CD4-positive, CD25-positive, alpha-beta regulatory T cell (primary cell): Measurements from ENCODE around the gene ZBTB25. TPM values are rescaled to one million over a fixed set of nuclear protein-coding genes. Genes with fewer than 3 reads are reported as not detected.
A peak's percentile ranks its signal among the peaks of the same experiment; 100 is the strongest.

Experiments
- ATAC-seq, 2 donors: fragments of 150-1000 bp; cut with Tn5 transposase; one replicate each; pipeline ENCODE4 v1.10.0; 2021; ENCODE audit warnings: low read depth in 2 of 2, moderate number of reproducible peaks in 2 of 2, moderate library complexity in 1 of 2
- DNase-seq, 3 donors: peaks; one replicate each; pipeline versions ENCODE4 v3.0.0 to v3.0.0-alpha.2; 2012 to 2022; ENCODE audit warnings: mixed read lengths in 1 of 3
- H3K27ac ChIP-seq: one replicate; pipeline ENCODE4 v1.7.0; 2013; ENCODE audit warnings: mild to moderate bottlenecking, low read length; ENCODE audit not compliant: insufficient read depth, poor library complexity, severe bottlenecking
- H3K27me3 ChIP-seq: one replicate; pipeline ENCODE4 v1.7.0; 2013; ENCODE audit warnings: low read length; ENCODE audit not compliant: control insufficient read depth, insufficient read depth
- H3K36me3 ChIP-seq: one replicate; pipeline ENCODE4 v1.7.0; 2013; ENCODE audit warnings: mild to moderate bottlenecking, low read length, moderate library complexity; ENCODE audit not compliant: control insufficient read depth, insufficient read depth
- H3K4me1 ChIP-seq: 2 replicates; pipeline ENCODE4 v1.7.0; 2013; ENCODE audit warnings: mild to moderate bottlenecking, low read length; ENCODE audit not compliant: insufficient read depth, control insufficient read depth, poor library complexity, severe bottlenecking
- H3K4me3 ChIP-seq: one replicate; pipeline ENCODE4 v1.7.0; 2013; ENCODE audit warnings: low read depth, mild to moderate bottlenecking, low read length, moderate library complexity
- H3K9me3 ChIP-seq, 2 experiments: 1 replicate in 1 of 2; 2 replicates in 1 of 2; pipeline ENCODE4 v1.7.0; 2013; ENCODE audit warnings: low read length in 2 of 2, mild to moderate bottlenecking in 1 of 2, moderate library complexity in 1 of 2; ENCODE audit not compliant: control insufficient read depth in 2 of 2
- H3K27ac Mint-ChIP-seq, 3 donors: one replicate each; pipeline ENCODE4 v1.8.0; 2020 to 2022; ENCODE audit warnings: mild to moderate bottlenecking in 3 of 3, mixed read lengths in 3 of 3, moderate library complexity in 2 of 3
- H3K27me3 Mint-ChIP-seq: one replicate; pipeline ENCODE4 v1.8.0; 2022; ENCODE audit warnings: mild to moderate bottlenecking, mixed read lengths
- H3K36me3 Mint-ChIP-seq: one replicate; pipeline ENCODE4 v1.8.0; 2020; ENCODE audit warnings: mixed read lengths
- H3K4me1 Mint-ChIP-seq, 4 donors: one replicate each; pipeline ENCODE4 v1.8.0; 2020 to 2022; ENCODE audit warnings: mixed read lengths in 4 of 4, mild to moderate bottlenecking in 1 of 4
- H3K4me3 Mint-ChIP-seq, 4 donors: one replicate each; pipeline ENCODE4 v1.8.0; 2020 to 2022; ENCODE audit warnings: mild to moderate bottlenecking in 4 of 4, mixed read lengths in 4 of 4, moderate library complexity in 3 of 4
- H3K9me3 Mint-ChIP-seq, 7 donors: one replicate each; pipeline ENCODE4 v1.8.0; 2020 to 2022; ENCODE audit warnings: mixed read lengths in 7 of 7, mild to moderate bottlenecking in 3 of 7, moderate library complexity in 2 of 7
- polyA plus RNA-seq, 4 donors: library from polyadenylated mRNA; unstranded; fragments of 300-500 nt; fragmentation: Illumina TruSeq; gene quantifications; one replicate each; pipeline ENCODE4 v1.2.3, GENCODE V29; 2021
- total RNA-seq: library from RNA; stranded (reverse); gene quantifications from one replicate; pipeline ENCODE4 v1.2.3, GENCODE V29; 2022

ZBTB25 gene
- total and polyA plus RNA-seq, 5 donors from 2014 or later: 34.8 to 78.0 (median 39.1) TPM

DNA sequence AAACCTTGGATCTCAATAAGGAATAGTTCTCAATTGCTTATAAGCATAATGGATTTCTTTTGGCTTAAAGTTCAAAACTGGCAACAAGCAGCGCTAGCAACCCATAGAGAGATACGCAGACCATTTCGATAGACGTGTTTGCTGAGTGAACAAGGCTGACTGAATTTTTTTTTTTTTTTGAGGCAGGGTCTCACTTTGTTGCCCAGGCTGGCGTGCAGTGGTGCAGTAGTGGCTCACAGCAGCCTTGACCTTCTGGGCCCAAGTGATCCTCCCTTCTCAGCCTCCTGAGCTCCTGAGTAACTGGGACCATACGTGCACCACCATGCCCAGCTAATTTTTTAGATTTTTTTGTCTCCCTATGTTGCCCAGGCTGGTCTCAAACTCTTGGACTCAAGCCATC is 39.8 kb downstream of the ZBTB25 start:
- H3K9me3 Mint-ChIP-seq: no peaks in the 10 kb centered on the region
- peaks cover 38% of the 10 kb centered on the region for H3K4me1 ChIP-seq
- H3K4me1 Mint-ChIP-seq: peaks cover 29 to 56% (median 39%) of the 10 kb centered on the region in 4 donors
- H3K4me3 Mint-ChIP-seq: peak overlapping the region; percentile 29 to 88 (median 82)
- DNase-seq: no peak
- no peak overlapping the region for H3K27ac ChIP-seq
- no peaks in the 10 kb centered on the region for H3K27me3 Mint-ChIP-seq
- H3K36me3 ChIP-seq: peaks cover 5% of the 10 kb centered on the region
- peak overlapping the region in 2 of 3 donors; percentile 18 to 77 for H3K27ac Mint-ChIP-seq
- H3K36me3 Mint-ChIP-seq: peaks cover 5% of the 10 kb centered on the region
- no peaks in the 10 kb centered on the region for H3K9me3 ChIP-seq
- ATAC-seq: no peak
- H3K27me3 ChIP-seq: no peaks in the 10 kb centered on the region
- H3K4me3 ChIP-seq: no peak overlapping the region

DNA sequence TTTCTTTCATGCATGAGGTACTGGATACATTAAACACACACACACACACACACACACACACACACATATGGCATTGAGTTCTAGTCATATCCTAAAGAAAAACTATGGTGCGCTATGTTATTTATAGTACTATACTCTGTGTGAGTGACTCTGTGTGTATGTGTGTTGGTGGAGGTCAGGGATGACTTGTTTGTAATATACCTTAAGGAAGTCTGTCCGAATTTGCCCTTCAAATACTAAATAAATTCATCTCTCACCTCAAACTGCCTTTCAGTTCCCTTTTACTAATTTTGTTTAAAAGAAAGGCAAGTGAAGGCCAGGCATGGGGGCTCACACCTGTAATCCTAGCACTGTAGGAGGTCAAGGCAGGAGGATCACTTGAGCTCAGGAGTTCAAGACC is 40.4 kb downstream of the ZBTB25 start:
- Mint-ChIP-seq H3K27me3 (no peaks in the 10 kb centered on the region), H3K27ac (no peak overlapping the region), H3K36me3 (peaks cover 5% of the 10 kb centered on the region), H3K9me3 (no peaks in the 10 kb centered on the region), H3K4me3 (peak overlapping the region in 1 of 4 donors; percentile 86), H3K4me1 (peaks cover 26 to 49% (median 35%) of the 10 kb centered on the region in 4 donors)
- Histone ChIP-seq H3K9me3 (no peaks in the 10 kb centered on the region), H3K4me3 (no peak overlapping the region), H3K36me3 (peaks cover 5% of the 10 kb centered on the region), H3K27me3 (no peaks in the 10 kb centered on the region), H3K27ac (no peak overlapping the region), H3K4me1 (peaks cover 37% of the 10 kb centered on the region)
- ATAC-seq (no peak), DNase-seq (no peak)

DNA sequence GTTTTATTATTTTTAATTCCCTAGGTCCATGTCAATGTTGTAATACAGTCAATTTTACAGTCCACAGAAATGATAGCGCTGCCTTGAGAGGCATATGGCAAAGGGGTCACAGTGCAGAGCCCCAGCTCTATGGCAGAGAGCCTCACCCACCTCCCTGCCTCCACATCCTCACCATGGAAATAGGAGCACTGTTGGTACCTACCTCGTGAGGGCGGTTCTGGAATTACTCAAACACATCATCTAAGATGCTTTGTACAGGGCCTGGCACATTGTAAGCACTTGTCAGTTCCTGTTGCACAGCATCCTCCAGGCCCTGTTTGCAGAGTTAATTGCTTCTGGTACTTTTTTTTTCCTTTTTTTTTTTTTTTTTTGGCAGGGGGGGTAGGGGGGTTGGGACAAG is 42.4 kb downstream of the ZBTB25 start:
- Histone ChIP-seq H3K27me3 (no peaks in the 10 kb centered on the region), H3K4me3 (no peak overlapping the region), H3K9me3 (no peaks in the 10 kb centered on the region), H3K27ac (no peak overlapping the region), H3K36me3 (peaks cover 5% of the 10 kb centered on the region), H3K4me1 (peaks cover 19% of the 10 kb centered on the region)
- peaks cover 9% of the 10 kb centered on the region for H3K36me3 Mint-ChIP-seq
- H3K9me3 Mint-ChIP-seq: no peaks in the 10 kb centered on the region
- H3K27me3 Mint-ChIP-seq: no peaks in the 10 kb centered on the region
- ATAC-seq (no peak), DNase-seq (no peak)
- H3K4me3 Mint-ChIP-seq: no peak overlapping the region
- peaks cover 11 to 32% (median 19%) of the 10 kb centered on the region in 4 donors for H3K4me1 Mint-ChIP-seq
- no peak overlapping the region for H3K27ac Mint-ChIP-seq

DNA sequence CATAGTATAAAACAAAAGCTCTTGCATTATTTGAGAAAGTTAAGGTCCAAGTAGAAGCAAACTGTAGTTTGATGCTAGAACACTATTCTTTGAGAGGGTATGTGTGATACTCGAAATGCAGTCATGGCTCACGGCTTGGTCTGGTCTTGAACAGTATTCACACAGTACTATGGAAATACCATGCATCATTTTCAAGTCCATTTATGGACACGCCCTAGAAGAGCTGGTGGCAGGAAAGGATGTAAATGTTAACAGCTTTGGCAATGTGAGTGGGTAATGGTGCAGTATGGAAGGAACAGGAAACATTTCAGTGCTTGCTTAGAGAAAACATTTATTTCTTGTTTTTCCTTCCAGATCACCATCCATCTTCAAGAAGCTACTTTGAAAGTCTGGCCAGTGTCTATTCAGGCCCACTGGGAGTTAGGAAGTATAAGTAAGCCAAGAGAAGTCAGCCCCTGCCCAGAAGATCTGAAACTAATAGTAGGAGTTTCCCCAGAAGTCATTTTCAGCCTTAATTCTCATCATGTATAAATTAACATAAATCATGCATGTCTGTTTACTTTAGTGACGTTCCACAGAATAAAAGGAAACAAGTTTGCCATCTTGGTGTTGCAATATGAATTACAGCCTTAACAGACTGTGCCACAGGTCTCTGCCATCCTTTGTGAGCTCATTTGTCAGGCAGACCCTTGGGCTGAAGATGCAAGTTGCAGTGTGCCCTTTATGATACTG is 44.1 kb downstream of the ZBTB25 start:
- Histone ChIP-seq H3K4me1 (peaks cover 6% of the 10 kb centered on the region), H3K9me3 (no peaks in the 10 kb centered on the region), H3K27me3 (no peaks in the 10 kb centered on the region), H3K36me3 (peaks cover 14% of the 10 kb centered on the region), H3K4me3 (no peak overlapping the region), H3K27ac (no peak overlapping the region)
- H3K4me3 Mint-ChIP-seq: peak overlapping the region in 1 of 4 donors; percentile 17
- no peak for ATAC-seq
- no peaks in the 10 kb centered on the region for H3K27me3 Mint-ChIP-seq
- no peaks in the 10 kb centered on the region for H3K9me3 Mint-ChIP-seq
- H3K27ac Mint-ChIP-seq: peak overlapping the region in 2 of 3 donors; percentile 13 to 65
- peaks cover 6 to 22% (median 10%) of the 10 kb centered on the region in 4 donors for H3K4me1 Mint-ChIP-seq
- DNase-seq: no peak
- peaks cover 19% of the 10 kb centered on the region for H3K36me3 Mint-ChIP-seq

DNA sequence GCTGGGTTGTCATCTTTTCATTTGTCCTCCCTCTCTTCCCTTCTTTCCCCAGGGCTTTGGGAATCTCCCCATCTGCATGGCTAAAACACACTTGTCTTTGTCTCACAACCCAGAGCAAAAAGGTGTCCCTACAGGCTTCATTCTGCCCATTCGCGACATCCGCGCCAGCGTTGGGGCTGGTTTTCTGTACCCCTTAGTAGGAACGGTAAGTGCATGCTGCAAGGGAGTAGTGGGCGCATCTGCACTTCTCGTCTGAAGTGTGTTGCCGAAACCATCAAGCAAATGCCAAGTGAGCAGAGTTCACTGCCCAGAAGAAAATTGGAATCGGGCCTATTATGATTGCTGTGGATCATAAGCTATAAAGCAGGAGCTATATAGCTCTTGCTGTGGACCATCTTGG is 49.0 kb downstream of the ZBTB25 start:
- no peaks in the 10 kb centered on the region for H3K27me3 ChIP-seq
- no peak overlapping the region for H3K27ac ChIP-seq
- no peaks in the 10 kb centered on the region for H3K4me1 ChIP-seq
- Mint-ChIP-seq H3K27ac (peak overlapping the region in 2 of 3 donors; percentile 14 to 41), H3K36me3 (peaks cover 28% of the 10 kb centered on the region), H3K9me3 (peaks cover 0 to 2% (median 0%) of the 10 kb centered on the region in 7 donors), H3K4me3 (no peak overlapping the region), H3K27me3 (no peaks in the 10 kb centered on the region), H3K4me1 (peaks cover 4 to 10% (median 9%) of the 10 kb centered on the region in 4 donors)
- H3K36me3 ChIP-seq: peaks cover 29% of the 10 kb centered on the region
- H3K9me3 ChIP-seq: no peaks in the 10 kb centered on the region
- no peak overlapping the region for H3K4me3 ChIP-seq
- no peak for ATAC-seq
- DNase-seq: no peak

DNA sequence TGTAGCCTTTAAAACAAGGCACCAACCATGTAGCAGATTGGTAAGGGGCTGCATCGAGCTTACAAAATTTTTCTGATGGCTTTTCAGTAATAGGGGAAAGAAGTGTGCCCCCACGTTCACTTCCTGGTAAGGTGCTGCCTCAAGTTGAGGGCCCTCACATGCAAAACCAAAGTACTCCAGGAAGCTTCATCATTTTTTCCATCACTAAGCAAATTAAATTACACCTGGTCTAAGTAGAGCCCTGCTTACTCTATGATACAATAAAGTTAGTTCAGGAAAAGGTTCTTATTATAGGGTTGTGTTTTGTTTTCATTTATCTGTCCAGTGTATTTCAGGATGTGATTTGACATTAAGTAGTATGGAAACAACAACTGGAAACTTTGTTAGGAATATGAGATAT is 53.4 kb downstream of the ZBTB25 start:
- H3K36me3 ChIP-seq: peaks cover 34% of the 10 kb centered on the region
- no peak overlapping the region for H3K27ac ChIP-seq

DNA sequence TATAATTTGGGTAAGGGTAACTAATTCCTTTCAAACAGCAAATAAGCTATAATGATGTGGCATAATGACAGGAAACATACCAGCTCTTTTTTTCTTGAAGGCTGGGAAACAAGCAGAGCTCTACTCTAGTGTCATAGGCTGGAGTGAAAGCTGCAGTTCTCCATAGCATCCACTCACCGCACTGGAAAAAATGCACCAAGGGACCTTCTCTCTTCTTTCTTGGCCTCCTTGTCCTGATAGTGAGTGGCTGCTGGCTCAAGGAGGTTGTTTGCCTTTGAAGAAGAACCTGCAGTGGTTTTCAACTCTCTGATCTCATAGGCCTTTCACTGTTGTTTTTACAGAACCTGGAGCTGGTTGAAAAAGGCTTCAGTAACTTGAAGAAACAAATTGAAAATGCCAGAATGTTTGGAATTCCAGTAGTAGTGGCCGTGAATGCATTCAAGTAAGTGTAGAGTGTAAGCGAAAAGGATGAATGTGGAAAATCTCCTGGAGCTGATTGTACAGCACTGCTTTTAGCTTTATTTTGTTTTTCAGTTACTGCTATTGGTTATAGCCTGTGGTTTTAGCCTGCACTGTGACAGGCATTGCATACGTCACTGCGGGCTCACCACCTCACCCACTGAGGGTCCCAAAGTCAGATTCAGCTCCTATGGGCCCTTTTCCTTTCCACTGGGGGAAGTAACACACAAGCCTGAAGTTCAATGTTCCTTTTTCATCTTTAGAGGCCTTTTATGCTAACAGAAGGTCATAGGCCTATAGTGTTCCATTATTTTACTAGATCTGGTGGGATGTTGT is 55.6 kb downstream of the ZBTB25 start:
- Histone ChIP-seq H3K4me3 (no peak overlapping the region), H3K27me3 (no peaks in the 10 kb centered on the region), H3K27ac (no peak overlapping the region), H3K4me1 (peaks cover 19% of the 10 kb centered on the region), H3K36me3 (peaks cover 21% of the 10 kb centered on the region), H3K9me3 (no peaks in the 10 kb centered on the region)
- peaks cover 17 to 47% (median 30%) of the 10 kb centered on the region in 4 donors for H3K4me1 Mint-ChIP-seq
- H3K9me3 Mint-ChIP-seq: peaks cover 0 to 2% (median 0%) of the 10 kb centered on the region in 7 donors
- no peaks in the 10 kb centered on the region for H3K27me3 Mint-ChIP-seq
- no peak for DNase-seq
- H3K36me3 Mint-ChIP-seq: peaks cover 22% of the 10 kb centered on the region
- H3K4me3 Mint-ChIP-seq: no peak overlapping the region
- peak overlapping the region in 2 of 3 donors; percentile 65 to 82 for H3K27ac Mint-ChIP-seq
- ATAC-seq: no peak

More for the DNA sequence above, 53.4 kb downstream of the ZBTB25 start:
- Mint-ChIP-seq H3K9me3 (peaks cover 0 to 2% (median 0%) of the 10 kb centered on the region in 7 donors), H3K27me3 (no peaks in the 10 kb centered on the region), H3K27ac (peak overlapping the region in 1 of 3 donors; percentile 42), H3K4me1 (peaks cover 10 to 28% (median 19%) of the 10 kb centered on the region in 4 donors), H3K36me3 (peaks cover 23% of the 10 kb centered on the region), H3K4me3 (no peak overlapping the region)
- no peaks in the 10 kb centered on the region for H3K9me3 ChIP-seq
- peaks cover 9% of the 10 kb centered on the region for H3K4me1 ChIP-seq
- no peak for DNase-seq
- ATAC-seq: no peak
- H3K27me3 ChIP-seq: no peaks in the 10 kb centered on the region
- no peak overlapping the region for H3K4me3 ChIP-seq
